Uterus (tissue), 2 donors: ENCODE data around the gene FDX2.

ENCODE experiments used
- CTCF ChIP-seq, 4 experiments: fragments of 200-600 bp in 2 of 4; fragments of 450-650 bp in 2 of 4; sonication (generic) in 2 of 4; IDR thresholded peaks; one replicate each; pipeline ENCODE4 v1.5.1; 2016 to 2019; ENCODE audit warnings: antibody characterized with exemption in 4 of 4, mild to moderate bottlenecking in 2 of 4, moderate library complexity in 1 of 4
- POLR2A ChIP-seq, 2 donors: fragments of 450-650 bp; IDR thresholded peaks; one replicate each; pipeline ENCODE4 v1.6.1; 2016; ENCODE audit warnings: antibody characterized with exemption in 2 of 2, mild to moderate bottlenecking in 1 of 2, moderate library complexity in 1 of 2

DNA sequence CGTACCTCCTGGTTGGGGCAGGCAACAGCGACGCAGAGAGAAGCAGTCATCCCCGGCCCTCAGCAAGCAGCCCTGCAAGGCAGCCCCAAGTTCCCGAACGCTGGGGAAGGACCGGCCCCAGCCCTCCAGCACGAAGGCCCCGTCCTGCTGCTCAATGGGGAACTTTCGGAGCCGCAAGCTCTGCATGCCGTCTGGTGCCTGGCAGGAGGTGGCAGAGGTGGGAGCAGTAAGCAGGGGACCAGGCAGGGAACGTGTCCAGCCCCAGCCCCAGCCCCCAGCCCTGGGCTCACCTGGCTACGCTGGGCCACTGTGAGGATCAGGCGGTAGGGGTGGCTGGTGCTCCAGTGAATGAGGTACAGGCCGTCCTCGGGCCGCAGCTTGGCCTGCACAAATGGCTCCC is 46.4 kb upstream of the FDX2 start:
- TF ChIP-seq CTCF (IDR thresholded peaks at IDR 0.05): no peak
- no peak for TF ChIP-seq POLR2A (IDR thresholded peaks at IDR 0.05)
